NB4 (cell line): ENCODE measurements around the gene GPR107.
A peak's percentile ranks its signal among the peaks of the same experiment; 100 is the strongest.

Experiments used
- DNase-seq: peaks from one replicate; pipeline ENCODE4 v3.0.0; 2010; ENCODE audit warnings: low read depth
- H3K4me3 ChIP-seq: one replicate; pipeline ENCODE4 v1.5.1; 2011; ENCODE audit warnings: mild to moderate bottlenecking, low read depth, low read length, moderate library complexity
- CTCF ChIP-seq: IDR thresholded peaks from one replicate; pipeline ENCODE4 v1.5.1; 2012; ENCODE audit warnings: low read depth, low read length
- MAX ChIP-seq: IDR thresholded peaks from 2 replicates; pipeline ENCODE4 v1.6.1; 2011; ENCODE audit warnings: low read depth, low read length
- MYC ChIP-seq: IDR thresholded peaks from 2 replicates; pipeline ENCODE4 v1.6.1; 2011; ENCODE audit warnings: low read depth, low read length
- POLR2A ChIP-seq: IDR thresholded peaks from 2 replicates; pipeline ENCODE4 v1.6.1; 2011; ENCODE audit warnings: mild to moderate bottlenecking; ENCODE audit not compliant: insufficient read length; ENCODE audit errors: extremely low read depth

GPR107 gene

GRCh38 chr9:130158001-130158400, 104.3 kb downstream of the GPR107 start:
- peak; percentile 33 for DNase-seq

GRCh38 chr9:130159057-130159456, 105.4 kb downstream of the GPR107 start:
- no peak for DNase-seq
- TF ChIP-seq POLR2A (no peak), MYC (no peak), MAX (no peak), CTCF (no peak)
- no peak overlapping the region for H3K4me3 ChIP-seq

More at GRCh38 chr9:130158001-130158400, 104.3 kb downstream of the GPR107 start:
- H3K4me3 ChIP-seq, result no peak overlapping the region
- TF ChIP-seq MAX (no peak), CTCF (no peak), MYC (no peak), POLR2A (no peak)

GRCh38 chr9:130159915-130160670, 106.4 kb downstream of the GPR107 start:
- no peak for DNase-seq
- TF ChIP-seq MYC, result no peak
- no peak overlapping the region for H3K4me3 ChIP-seq

- TF ChIP-seq MAX (no peak), MYC (no peak), POLR2A (no peak), CTCF (no peak)
- no peak for DNase-seq
- no peak overlapping the region for H3K4me3 ChIP-seq
These were observed 107.3 kb downstream of the GPR107 start for GRCh38 chr9:130160862-130161470.

- no peak overlapping the region for H3K4me3 ChIP-seq
- no peak for DNase-seq
- no peak for TF ChIP-seq POLR2A
- TF ChIP-seq MYC, result no peak
- no peak for TF ChIP-seq CTCF
These were observed 111.9 kb downstream of the GPR107 start for GRCh38 chr9:130165579-130165978.

- TF ChIP-seq POLR2A (no peak), MYC (no peak), MAX (no peak), CTCF (no peak)
- H3K4me3 ChIP-seq, result no peak overlapping the region
- no peak for DNase-seq
These were observed 112.7 kb downstream of the GPR107 start for GRCh38 chr9:130166399-130166798.
